ENCODE results near the gene SNX30.

The SNX30 gene

GRCh38 chr9:112774006-112774996 lies 23.7 kb downstream of the SNX30 start:
- no peak overlapping the region for H2BK12ac ChIP-seq (ENCODE audit: low read length)
- H3K79me2 ChIP-seq (ENCODE audit: control insufficient read depth, insufficient read depth, low read length, poor library complexity): no peaks in the 10 kb centered on the region
- no peaks in the 10 kb centered on the region for H3K79me1 ChIP-seq (ENCODE audit: low read length)
- H3K9me3 ChIP-seq (ENCODE audit: insufficient read depth, low read depth, low read length): no peaks in the 10 kb centered on the region
- H4K8ac ChIP-seq (ENCODE audit: low read depth, low read length): no peak overlapping the region
- no peak overlapping the region for H3K23ac ChIP-seq (ENCODE audit: low read length)
- no peak for DNase-seq
- no peak overlapping the region for H3K4me3 ChIP-seq (ENCODE audit: low read depth, low read length)
- no peak overlapping the region for H3K4me2 ChIP-seq (ENCODE audit: low read length)
- no peak overlapping the region for H2AK5ac ChIP-seq (ENCODE audit: low read length)
- no peaks in the 10 kb centered on the region for H3K36me3 ChIP-seq (ENCODE audit: control insufficient read depth in 1 of 2, insufficient read depth in 2 of 2, low read length in 2 of 2)
- no peak overlapping the region for H2BK120ac ChIP-seq (ENCODE audit: insufficient read depth, low read length, poor library complexity)
- no CpG with 5 or more reads among the region's 9 CpGs for WGBS (ENCODE audit: extremely low coverage, insufficient coverage, insufficient read length)
- no peak overlapping the region for H3K27ac ChIP-seq (ENCODE audit: low read depth, low read length)
- no peak overlapping the region for H3K4ac ChIP-seq (ENCODE audit: low read depth, low read length)
- H3K9ac ChIP-seq (ENCODE audit: low read length): no peak overlapping the region
- no peaks in the 10 kb centered on the region for H3K27me3 ChIP-seq (ENCODE audit: insufficient read depth, low read length)
- no peak overlapping the region for H4K91ac ChIP-seq (ENCODE audit: low read depth, low read length)
- no peak overlapping the region for H4K12ac ChIP-seq (ENCODE audit: low read depth, low read length)
- H2BK5ac ChIP-seq (ENCODE audit: low read depth, low read length, poor library complexity): no peak overlapping the region
- no peak overlapping the region for H2AFZ ChIP-seq (ENCODE audit: insufficient read depth, low read length, poor library complexity)
- no peak overlapping the region for H3K14ac ChIP-seq (ENCODE audit: low read length)
- peaks cover 0 to 5% of the 10 kb centered on the region in 2 experiments for H3K4me1 ChIP-seq (ENCODE audit: control insufficient read depth in 1 of 2, insufficient read depth in 2 of 2, low read length in 2 of 2)
- H3K18ac ChIP-seq (ENCODE audit: low read length): no peak overlapping the region

GRCh38 chr9:112777914-112778313 lies 27.4 kb downstream of the SNX30 start:
- Histone ChIP-seq H2AFZ (ENCODE audit: insufficient read depth, low read length, poor library complexity) (no peak overlapping the region), H4K8ac (ENCODE audit: low read depth, low read length) (no peak overlapping the region), H4K12ac (ENCODE audit: low read depth, low read length) (no peak overlapping the region), H2BK12ac (ENCODE audit: low read length) (no peak overlapping the region), H3K36me3 (ENCODE audit: control insufficient read depth in 1 of 2, insufficient read depth in 2 of 2, low read length in 2 of 2) (no peaks in the 10 kb centered on the region), H3K23ac (ENCODE audit: low read length) (no peak overlapping the region), H2BK120ac (ENCODE audit: insufficient read depth, low read length, poor library complexity) (no peak overlapping the region), H2AK5ac (ENCODE audit: low read length) (no peak overlapping the region), H3K4me2 (ENCODE audit: low read length) (no peak overlapping the region), H3K79me2 (ENCODE audit: control insufficient read depth, insufficient read depth, low read length, poor library complexity) (no peaks in the 10 kb centered on the region), H3K4ac (ENCODE audit: low read depth, low read length) (no peak overlapping the region), H3K4me3 (ENCODE audit: low read depth, low read length) (no peak overlapping the region), H3K18ac (ENCODE audit: low read length) (no peak overlapping the region), H4K91ac (ENCODE audit: low read depth, low read length) (no peak overlapping the region), H3K9ac (ENCODE audit: low read length) (no peak overlapping the region), H2BK5ac (ENCODE audit: low read depth, low read length, poor library complexity) (no peak overlapping the region), H3K14ac (ENCODE audit: low read length) (no peak overlapping the region), H3K4me1 (ENCODE audit: control insufficient read depth in 1 of 2, insufficient read depth in 2 of 2, low read length in 2 of 2) (peaks cover 0 to 3% of the 10 kb centered on the region in 2 experiments), H3K27me3 (ENCODE audit: insufficient read depth, low read length) (no peaks in the 10 kb centered on the region), H3K27ac (ENCODE audit: low read depth, low read length) (no peak overlapping the region), H3K79me1 (ENCODE audit: low read length) (no peaks in the 10 kb centered on the region), H3K9me3 (ENCODE audit: insufficient read depth, low read depth, low read length) (no peaks in the 10 kb centered on the region)
- DNase-seq: no peak

- Histone ChIP-seq H4K8ac (ENCODE audit: low read depth, low read length) (no peak overlapping the region), H3K36me3 (ENCODE audit: control insufficient read depth in 1 of 2, insufficient read depth in 2 of 2, low read length in 2 of 2) (no peaks in the 10 kb centered on the region), H3K9me3 (ENCODE audit: insufficient read depth, low read depth, low read length) (no peaks in the 10 kb centered on the region), H3K79me1 (ENCODE audit: low read length) (no peaks in the 10 kb centered on the region), H2BK5ac (ENCODE audit: low read depth, low read length, poor library complexity) (no peak overlapping the region), H3K4me2 (ENCODE audit: low read length) (no peak overlapping the region), H4K91ac (ENCODE audit: low read depth, low read length) (no peak overlapping the region), H2BK12ac (ENCODE audit: low read length) (no peak overlapping the region), H3K9ac (ENCODE audit: low read length) (no peak overlapping the region), H3K23ac (ENCODE audit: low read length) (no peak overlapping the region), H4K12ac (ENCODE audit: low read depth, low read length) (no peak overlapping the region), H3K18ac (ENCODE audit: low read length) (no peak overlapping the region), H3K4me3 (ENCODE audit: low read depth, low read length) (no peak overlapping the region), H3K79me2 (ENCODE audit: control insufficient read depth, insufficient read depth, low read length, poor library complexity) (no peaks in the 10 kb centered on the region), H3K14ac (ENCODE audit: low read length) (no peak overlapping the region), H3K4me1 (ENCODE audit: control insufficient read depth in 1 of 2, insufficient read depth in 2 of 2, low read length in 2 of 2) (peaks cover 4 to 10% of the 10 kb centered on the region in 2 experiments), H2AK5ac (ENCODE audit: low read length) (no peak overlapping the region), H3K4ac (ENCODE audit: low read depth, low read length) (no peak overlapping the region), H3K27ac (ENCODE audit: low read depth, low read length) (no peak overlapping the region), H2AFZ (ENCODE audit: insufficient read depth, low read length, poor library complexity) (no peak overlapping the region), H3K27me3 (ENCODE audit: insufficient read depth, low read length) (no peaks in the 10 kb centered on the region), H2BK120ac (ENCODE audit: insufficient read depth, low read length, poor library complexity) (no peak overlapping the region)
- no peak for DNase-seq
- no CpG with 5 or more reads among the region's 6 CpGs for WGBS (ENCODE audit: extremely low coverage, insufficient coverage, insufficient read length)
Measured at GRCh38 chr9:112780450-112781036, 30.0 kb downstream of the SNX30 start.

GRCh38 chr9:112782218-112782617 lies 31.7 kb downstream of the SNX30 start:
- no peak for DNase-seq
- Histone ChIP-seq H2AFZ (ENCODE audit: insufficient read depth, low read length, poor library complexity) (no peak overlapping the region), H2BK120ac (ENCODE audit: insufficient read depth, low read length, poor library complexity) (no peak overlapping the region), H3K23ac (ENCODE audit: low read length) (no peak overlapping the region), H2BK12ac (ENCODE audit: low read length) (no peak overlapping the region), H3K9me3 (ENCODE audit: insufficient read depth, low read depth, low read length) (no peaks in the 10 kb centered on the region), H3K27me3 (ENCODE audit: insufficient read depth, low read length) (no peaks in the 10 kb centered on the region), H4K91ac (ENCODE audit: low read depth, low read length) (no peak overlapping the region), H3K4me2 (ENCODE audit: low read length) (no peak overlapping the region), H4K8ac (ENCODE audit: low read depth, low read length) (no peak overlapping the region), H3K36me3 (ENCODE audit: control insufficient read depth in 1 of 2, insufficient read depth in 2 of 2, low read length in 2 of 2) (no peaks in the 10 kb centered on the region), H2BK5ac (ENCODE audit: low read depth, low read length, poor library complexity) (no peak overlapping the region), H3K9ac (ENCODE audit: low read length) (no peak overlapping the region), H3K14ac (ENCODE audit: low read length) (no peak overlapping the region), H3K18ac (ENCODE audit: low read length) (no peak overlapping the region), H2AK5ac (ENCODE audit: low read length) (no peak overlapping the region), H3K79me2 (ENCODE audit: control insufficient read depth, insufficient read depth, low read length, poor library complexity) (no peaks in the 10 kb centered on the region), H4K12ac (ENCODE audit: low read depth, low read length) (no peak overlapping the region), H3K4ac (ENCODE audit: low read depth, low read length) (no peak overlapping the region), H3K79me1 (ENCODE audit: low read length) (no peaks in the 10 kb centered on the region), H3K4me1 (ENCODE audit: control insufficient read depth in 1 of 2, insufficient read depth in 2 of 2, low read length in 2 of 2) (peaks cover 4 to 12% of the 10 kb centered on the region in 2 experiments), H3K27ac (ENCODE audit: low read depth, low read length) (no peak overlapping the region), H3K4me3 (ENCODE audit: low read depth, low read length) (no peak overlapping the region)
- no CpG with 5 or more reads among the region's 1 CpG for WGBS (ENCODE audit: extremely low coverage, insufficient coverage, insufficient read length)
